ENCODE results near the gene SSBP4. TPM values are rescaled to one million over a fixed set of nuclear protein-coding genes. Genes with fewer than 3 reads are reported as not detected.

SSBP4 gene
- total and polyA plus RNA-seq, 2 of the 8 experiments (the other 6 are each of a cell fraction or from before 2014, with no cell fraction given): 26.4 to 33.7 TPM

GRCh38 chr19:18443831-18444230 is 24.6 kb downstream of the SSBP4 start:
- ChIA-PET POLR2A (ENCODE audit: partially characterized antibody) (interaction anchor here (1.0 kb wide), 1 partner anchor 127 kb away, joined by 3 read pairs; the partner anchor contains the start of gene UBA52), CTCF (ENCODE audit: partially characterized antibody) (interaction anchor here (1.0 to 13.5 kb wide), 7 partner anchors 10 to 76 kb away, joined by 3 to 143 read pairs (median 3); no protein-coding TSS in a partner anchor)
- Histone ChIP-seq H3K56ac (replicated peaks; ENCODE audit: insufficient read length, low read depth, low read length) (no peak overlapping the region), H3K36me3 (ENCODE audit: control insufficient read depth in 2 of 4, insufficient read depth in 4 of 4, low read length in 3 of 4) (peaks cover 0 to 10% (median 1%) of the 10 kb centered on the region in 4 experiments; a peak in 2 of 8 replicates), H2BK120ac (replicated peaks; ENCODE audit: low read depth, low read length) (no peak overlapping the region), H3K9ac (replicated peaks in 1 of 4; ENCODE audit: extremely low read depth in 1 of 4, low read depth in 3 of 4, low read length in 3 of 4) (no peak overlapping the region), H3K4ac (replicated peaks; ENCODE audit: insufficient read length, low read depth, low read length) (no peak overlapping the region), H2AK5ac (ENCODE audit: low read depth, low read length) (no peak overlapping the region), H3K18ac (ENCODE audit: extremely low read depth, low read length) (no peak overlapping the region), H3K23ac (ENCODE audit: insufficient read length) (no peak overlapping the region), H2AFZ (ENCODE audit: low read length) (no peak overlapping the region), H4K8ac (ENCODE audit: extremely low read depth, insufficient read depth, low read length) (no peak overlapping the region), H2BK12ac (ENCODE audit: low read depth, low read length) (no peak overlapping the region), H3K27me3 (replicated peaks in 1 of 4; ENCODE audit: control insufficient read depth in 3 of 4, extremely low read depth in 1 of 4, insufficient read depth in 3 of 4, low read length in 3 of 4) (no peaks in the 10 kb centered on the region), H3K4me2 (ENCODE audit: insufficient read depth in 1 of 2, low read depth in 2 of 2, low read length in 2 of 2) (no peak overlapping the region), H4K5ac (ENCODE audit: insufficient read length, low read depth, low read length) (no peak overlapping the region), H4K91ac (replicated peaks; ENCODE audit: insufficient read length, low read length) (no peak overlapping the region), H3K79me1 (ENCODE audit: low read depth, low read length) (no peaks in the 10 kb centered on the region), H4K20me1 (replicated peaks in 1 of 2; ENCODE audit: control insufficient read depth in 1 of 2, insufficient read depth in 2 of 2, low read length in 2 of 2) (peaks cover 0 to 9% of the 10 kb centered on the region in 2 experiments), H3K4me1 (replicated peaks in 1 of 4; ENCODE audit: control insufficient read depth in 3 of 4, insufficient read depth in 4 of 4, low read length in 3 of 4) (peaks cover 5 to 14% (median 8%) of the 10 kb centered on the region in 4 experiments), H2BK5ac (ENCODE audit: low read depth, low read length) (no peak overlapping the region), H3K4me3 (ENCODE audit: extremely low read depth in 1 of 4, insufficient read depth in 2 of 4, low read depth in 3 of 4, low read length in 4 of 4) (no peak overlapping the region), H2BK20ac (ENCODE audit: low read length) (no peak overlapping the region), H3K27ac (ENCODE audit: low read depth, low read length) (no peak overlapping the region; the same call in 1 of the 2 replicates), H3K14ac (ENCODE audit: insufficient read length) (no peak overlapping the region), H3K9me3 (ENCODE audit: insufficient read depth in 2 of 2, low read depth in 1 of 2, low read length in 1 of 2) (no peaks in the 10 kb centered on the region), H2BK15ac (ENCODE audit: low read length) (no peak overlapping the region), H3K79me2 (ENCODE audit: control insufficient read depth in 1 of 2, insufficient read depth in 2 of 2, low read length in 2 of 2) (no peaks in the 10 kb centered on the region), H3K23me2 (ENCODE audit: low read depth, low read length) (peaks cover 8% of the 10 kb centered on the region; the same call in 1 of the 2 replicates)
- WGBS, 2 experiments (ENCODE audit: extremely low coverage in 1 of 2, insufficient coverage in 1 of 2, insufficient read length in 1 of 2, insufficient replicate concordance in 2 of 2, low coverage in 1 of 2, low lambda C conversion rate in 2 of 2, missing lambda C conversion rate in 1 of 2): 92% methylated on average over 11 of the region's 11 CpGs; no CpG with 5 or more reads in 1 of the 2 experiments
- TF ChIP-seq YY1 (IDR thresholded peaks at IDR 0.05; ENCODE audit: low read depth, low read length): no peak
- TF ChIP-seq SIX5 (IDR thresholded peaks at IDR 0.05; ENCODE audit: low read depth, low read length): no peak
- TF ChIP-seq JUND (IDR thresholded peaks at IDR 0.05; ENCODE audit: low read length): no peak
- TF ChIP-seq ZNF274 (IDR thresholded peaks at IDR 0.05; ENCODE audit: borderline replicate concordance, extremely low read depth, low read length): no peak
- TF ChIP-seq GTF2F1 (IDR thresholded peaks at IDR 0.05; ENCODE audit: borderline replicate concordance, low read depth, low read length): no peak
- no peak for TF ChIP-seq SRF (IDR thresholded peaks at IDR 0.05; ENCODE audit: low read depth, low read length)
- TF ChIP-seq PHF8 (conservative IDR thresholded peaks at IDR 0.05; ENCODE audit: low read depth, low read length): no peak
- TF ChIP-seq CHD1 (IDR thresholded peaks at IDR 0.05; ENCODE audit: low read depth, low read length): no peak
- TF ChIP-seq POLR2AphosphoS5 (IDR thresholded peaks at IDR 0.05; ENCODE audit: low read depth, low read length): no peak
- FAIRE-seq (no peak), DNase-seq (ENCODE audit: low read depth in 1 of 2, low spot score in 2 of 2) (no peak)

Measured in H1 (cell line).